ENCODE data around the gene BGLAP. TPM values are rescaled to one million over a fixed set of nuclear protein-coding genes. Genes with fewer than 3 reads are reported as not detected.
A peak's percentile ranks its signal among the peaks of the same experiment; 100 is the strongest.

The BGLAP gene
- total RNA-seq, 2 experiments from 2014 or later, result 1.9 to 2.6 TPM

- CTCF ChIA-PET, result no interaction called here
- no peaks in the 10 kb centered on the region for H3K9me3 Mint-ChIP-seq
Observed at GRCh38 chr1:156246781-156247459, 4.9 kb downstream of the BGLAP start.

GRCh38 chr1:156247460-156248322 lies 5.7 kb downstream of the BGLAP start, which contains the start of gene PAQR6:
PAQR6 (minus strand) TSS chr1:156248056; CDS start chr1:156246731, 1,325 bp downstream.
- peaks cover 21% of the 10 kb centered on the region for H3K4me1 Mint-ChIP-seq (ENCODE audit: low read depth)
- no peaks in the 10 kb centered on the region for H3K9me3 Mint-ChIP-seq
- no peak for TF ChIP-seq CTCF (IDR thresholded peaks at IDR 0.05)
- Histone ChIP-seq H3K27me3 (ENCODE audit: control insufficient read depth in 1 of 2, insufficient read depth in 2 of 2, low read length in 2 of 2) (no peaks in the 10 kb centered on the region), H3K4me3 (ENCODE audit: low read length) (no peak within 1 kb of the TSS), H3K9me3 (ENCODE audit: control insufficient read depth in 1 of 2, insufficient read depth in 1 of 2, low read length in 2 of 2) (no peaks in the 10 kb centered on the region), H3K27ac (ENCODE audit: low read depth in 1 of 2, low read length in 2 of 2) (no peak within 1 kb of the TSS), H3K36me3 (ENCODE audit: insufficient read depth, low read length) (peaks cover 35% of the 10 kb centered on the region), H3K4me1 (ENCODE audit: insufficient read depth, low read length) (peaks cover 30% of the 10 kb centered on the region)
- intact Hi-C loops (cut with DNase I, micrococcal nuclease), result no loop called here
- H3K4me3 Mint-ChIP-seq, result peak within 1 kb of the TSS; percentile 30
- POLR2A ChIA-PET, result interaction anchor here (1.8 kb wide), 1 partner anchor 34 kb away, joined by 6 read pairs; the partner anchor contains the start of gene SMG5
- peaks cover 18% of the 10 kb centered on the region for H3K36me3 Mint-ChIP-seq (ENCODE audit: low read depth)
- peak in 1 of 14 experiments; percentile 29 for DNase-seq
- CTCF ChIA-PET, result no interaction called here
- H3K27ac Mint-ChIP-seq, result no peak within 1 kb of the TSS
- H3K27me3 Mint-ChIP-seq, result no peaks in the 10 kb centered on the region
- no peak for ATAC-seq (ENCODE audit: poor library complexity)

More at GRCh38 chr1:156246781-156247459, 4.9 kb downstream of the BGLAP start:
- ATAC-seq (ENCODE audit: poor library complexity), result no peak
- H3K27me3 ChIP-seq (ENCODE audit: control insufficient read depth in 1 of 2, insufficient read depth in 2 of 2, low read length in 2 of 2), result no peaks in the 10 kb centered on the region
- intact Hi-C loops (cut with DNase I, micrococcal nuclease), result no loop called here
- H3K36me3 Mint-ChIP-seq (ENCODE audit: low read depth), result peaks cover 10% of the 10 kb centered on the region
- H3K27ac ChIP-seq (ENCODE audit: low read depth in 1 of 2, low read length in 2 of 2), result no peak overlapping the region
- no peak for TF ChIP-seq CTCF (IDR thresholded peaks at IDR 0.05)
- POLR2A ChIA-PET, result interaction anchor here (0.9 to 2.4 kb wide), 6 partner anchors 15 to 36 kb away, joined by 3 to 8 read pairs (median 3); partner anchors contain the start of genes PMF1 and SMG5
- no peaks in the 10 kb centered on the region for H3K27me3 Mint-ChIP-seq
- no peaks in the 10 kb centered on the region for H3K9me3 ChIP-seq (ENCODE audit: control insufficient read depth in 1 of 2, insufficient read depth in 1 of 2, low read length in 2 of 2)
- peak in 1 of 14 experiments; percentile 21 for DNase-seq
- no peak overlapping the region for H3K27ac Mint-ChIP-seq
- H3K36me3 ChIP-seq (ENCODE audit: insufficient read depth, low read length), result peaks cover 28% of the 10 kb centered on the region
- no peak overlapping the region for H3K4me3 Mint-ChIP-seq
- H3K4me1 ChIP-seq (ENCODE audit: insufficient read depth, low read length), result peaks cover 28% of the 10 kb centered on the region
- peaks cover 21% of the 10 kb centered on the region for H3K4me1 Mint-ChIP-seq (ENCODE audit: low read depth)
- no peak overlapping the region for H3K4me3 ChIP-seq (ENCODE audit: low read length)

- Histone ChIP-seq H3K36me3 (ENCODE audit: insufficient read depth, low read length) (peaks cover 41% of the 10 kb centered on the region), H3K27ac (ENCODE audit: low read depth in 1 of 2, low read length in 2 of 2) (no peak overlapping the region), H3K27me3 (ENCODE audit: control insufficient read depth in 1 of 2, insufficient read depth in 2 of 2, low read length in 2 of 2) (no peaks in the 10 kb centered on the region), H3K9me3 (ENCODE audit: control insufficient read depth in 1 of 2, insufficient read depth in 1 of 2, low read length in 2 of 2) (no peaks in the 10 kb centered on the region), H3K4me1 (ENCODE audit: insufficient read depth, low read length) (peaks cover 30% of the 10 kb centered on the region), H3K4me3 (ENCODE audit: low read length) (no peak overlapping the region)
- Mint-ChIP-seq H3K27ac (no peak overlapping the region), H3K27me3 (no peaks in the 10 kb centered on the region), H3K36me3 (ENCODE audit: low read depth) (peaks cover 24% of the 10 kb centered on the region), H3K4me3 (no peak overlapping the region), H3K9me3 (no peaks in the 10 kb centered on the region), H3K4me1 (ENCODE audit: low read depth) (peaks cover 21% of the 10 kb centered on the region)
- ATAC-seq (ENCODE audit: poor library complexity), result no peak
- POLR2A ChIA-PET, result interaction anchor here (1.8 kb wide), 1 partner anchor 34 kb away, joined by 6 read pairs; the partner anchor contains the start of gene SMG5
- intact Hi-C loops (cut with DNase I, micrococcal nuclease), result no loop called here
- no peak for TF ChIP-seq CTCF (IDR thresholded peaks at IDR 0.05)
- CTCF ChIA-PET, result no interaction called here
- peak in 1 of 14 experiments; percentile 34 for DNase-seq
Observed at GRCh38 chr1:156248323-156248683, 6.3 kb downstream of the BGLAP start.
